ENCODE measurements around the gene SPSB4. TPM values are rescaled to one million over a fixed set of nuclear protein-coding genes. Genes with fewer than 3 reads are reported as not detected.

SPSB4 gene
- total and polyA plus RNA-seq, 10 donors: 0.87 to 10.7 (median 5.9) TPM

GRCh38 chr3:141129541-141130011, 78.4 kb downstream of the SPSB4 start:
- peaks cover 0 to 8% (median 0%) of the 10 kb centered on the region in 8 donors for H3K9me3 ChIP-seq
- no peaks in the 10 kb centered on the region for H3K4me1 ChIP-seq
- H3K27me3 ChIP-seq (replicated peaks in 1 of 7): peaks cover 0 to 11% (median 0%) of the 10 kb centered on the region in 7 donors
- no peak overlapping the region for H3K4me3 ChIP-seq
- no peak for TF ChIP-seq POLR2A (IDR thresholded peaks at IDR 0.05)
- no peak for TF ChIP-seq CTCF (IDR thresholded peaks at IDR 0.05 in 8 of 11, conservative IDR thresholded peaks at IDR 0.05 in 3 of 11)
- no peak for TF ChIP-seq POLR2AphosphoS5 (IDR thresholded peaks at IDR 0.05)
- 80 to 89% (median 83%) methylated on average over 8 of the region's 8 CpGs for WGBS, 5 donors
- peak; percentile 33 for DNase-seq
- H3K36me3 ChIP-seq: no peaks in the 10 kb centered on the region
- intact Hi-C loops (cut with DNase I; ENCODE audit: low total_unique reads): no loop called here
- no peak overlapping the region for H3K27ac ChIP-seq

GRCh38 chr3:141143517-141143916, 92.4 kb downstream of the SPSB4 start:
- H3K36me3 ChIP-seq: no peaks in the 10 kb centered on the region
- peaks cover 0 to 7% (median 0%) of the 10 kb centered on the region in 7 donors for H3K27me3 ChIP-seq (replicated peaks in 1 of 7)
- H3K4me1 ChIP-seq: no peaks in the 10 kb centered on the region
- no peak for TF ChIP-seq POLR2A (IDR thresholded peaks at IDR 0.05)
- no peak for TF ChIP-seq POLR2AphosphoS5 (IDR thresholded peaks at IDR 0.05)
- TF ChIP-seq CTCF (IDR thresholded peaks at IDR 0.05 in 8 of 11, conservative IDR thresholded peaks at IDR 0.05 in 3 of 11): no peak
- no peak for DNase-seq
- no peak overlapping the region for H3K4me3 ChIP-seq
- no peak overlapping the region for H3K27ac ChIP-seq
- intact Hi-C loops (cut with DNase I; ENCODE audit: low total_unique reads): no loop called here
- peaks cover 0 to 38% (median 22%) of the 10 kb centered on the region in 8 donors for H3K9me3 ChIP-seq

GRCh38 chr3:141146979-141147470, 95.9 kb downstream of the SPSB4 start:
- Histone ChIP-seq H3K9me3 (peaks cover 0 to 15% (median 5%) of the 10 kb centered on the region in 8 donors), H3K4me3 (no peak overlapping the region), H3K36me3 (no peaks in the 10 kb centered on the region), H3K27me3 (replicated peaks in 1 of 7) (peaks cover 0 to 7% (median 0%) of the 10 kb centered on the region in 7 donors), H3K4me1 (no peaks in the 10 kb centered on the region), H3K27ac (no peak overlapping the region)
- intact Hi-C loops (cut with DNase I; ENCODE audit: low total_unique reads): no loop called here
- DNase-seq: no peak
- no peak for TF ChIP-seq POLR2A (IDR thresholded peaks at IDR 0.05)
- WGBS, 5 donors: 89 to 92% (median 90%) methylated on average over 10 to 11 of the region's 11 CpGs

GRCh38 chr3:141147657-141148056, 96.5 kb downstream of the SPSB4 start:
- DNase-seq: no peak
- intact Hi-C loops (cut with DNase I; ENCODE audit: low total_unique reads): no loop called here
- Histone ChIP-seq H3K36me3 (no peaks in the 10 kb centered on the region), H3K9me3 (peaks cover 0 to 10% (median 0%) of the 10 kb centered on the region in 8 donors), H3K27ac (no peak overlapping the region), H3K4me1 (no peaks in the 10 kb centered on the region), H3K27me3 (replicated peaks in 1 of 7) (peaks cover 0 to 7% (median 0%) of the 10 kb centered on the region in 7 donors), H3K4me3 (no peak overlapping the region)
- 78 to 89% (median 80%) methylated on average over 9 of the region's 9 CpGs for WGBS, 5 donors
- TF ChIP-seq POLR2AphosphoS5 (IDR thresholded peaks at IDR 0.05) (no peak), POLR2A (IDR thresholded peaks at IDR 0.05) (no peak), CTCF (IDR thresholded peaks at IDR 0.05 in 8 of 11, conservative IDR thresholded peaks at IDR 0.05 in 3 of 11) (no peak)
